Activated T-cell treated with anti-CD3 and anti-CD28 coated beads, Interleukin-2, amount 50 U/mL, for 24 hours (primary cell): Measurements from ENCODE around the gene NT5C3A.

ENCODE experiments used
- DNase-seq: peaks from one replicate; pipeline ENCODE4 v3.0.0-alpha.2; 2020
- H3K27ac Mint-ChIP-seq: 2 replicates; pipeline ENCODE4 v1.8.0; 2020; ENCODE audit warnings: mild to moderate bottlenecking, mixed read lengths
- H3K27me3 Mint-ChIP-seq: 2 replicates; pipeline ENCODE4 v1.8.0; 2020; ENCODE audit warnings: mixed read lengths
- H3K36me3 Mint-ChIP-seq: 2 replicates; pipeline ENCODE4 v1.8.0; 2020; ENCODE audit warnings: low read depth, mixed read lengths
- H3K4me1 Mint-ChIP-seq: 2 replicates; pipeline ENCODE4 v1.8.0; 2020; ENCODE audit warnings: low read depth, mixed read lengths
- H3K4me3 Mint-ChIP-seq: 2 replicates; pipeline ENCODE4 v1.8.0; 2020; ENCODE audit warnings: mild to moderate bottlenecking, moderate library complexity, mixed read lengths
- H3K9me3 Mint-ChIP-seq: 2 replicates; pipeline ENCODE4 v1.8.0; 2020; ENCODE audit warnings: mixed read lengths

NT5C3A gene

DNA sequence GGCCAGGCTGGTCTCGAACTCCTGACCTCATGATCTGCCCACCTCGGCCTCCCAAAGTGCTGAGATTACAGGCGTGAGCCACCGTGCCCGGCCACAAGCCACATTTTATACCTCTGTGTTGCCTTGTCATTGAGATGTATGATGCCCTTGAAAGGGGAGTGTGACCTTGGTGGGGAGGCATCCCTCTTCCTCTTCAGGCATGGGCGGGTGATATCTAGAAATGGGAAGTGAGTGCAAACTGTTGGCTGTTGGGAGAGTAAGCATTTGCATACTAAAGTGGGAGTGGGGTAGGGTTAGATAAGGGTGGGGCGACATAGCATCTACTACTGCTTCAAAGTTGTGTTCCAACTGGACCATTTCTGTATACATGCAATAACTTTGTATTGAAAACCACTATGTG lies 26.6 kb upstream of the NT5C3A start:
- Mint-ChIP-seq H3K27ac (no peak overlapping the region), H3K36me3 (peaks cover 16% of the 10 kb centered on the region), H3K27me3 (no peaks in the 10 kb centered on the region), H3K4me3 (no peak overlapping the region), H3K9me3 (no peaks in the 10 kb centered on the region), H3K4me1 (no peaks in the 10 kb centered on the region)
- no peak for DNase-seq

DNA sequence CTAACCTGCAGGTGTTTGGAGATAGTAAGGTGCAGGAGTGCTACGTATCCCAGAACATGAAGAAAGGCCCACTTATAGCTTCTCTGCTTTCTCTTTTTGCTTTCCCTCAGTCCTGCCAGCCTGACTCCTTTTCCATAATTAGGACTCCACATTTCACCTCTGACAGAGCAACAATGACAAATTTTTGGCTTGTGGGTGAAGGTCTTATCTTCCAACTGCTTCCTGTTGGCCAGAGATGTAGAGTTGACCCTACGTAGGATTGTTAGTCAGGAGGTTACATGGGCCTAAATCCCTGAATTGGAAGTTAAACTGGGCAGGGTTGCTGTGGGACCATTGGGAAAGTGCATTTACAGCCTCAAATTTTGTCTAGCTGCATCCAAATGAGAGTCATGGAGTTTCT lies 25.3 kb upstream of the NT5C3A start:
- Mint-ChIP-seq H3K27me3 (peaks cover 2% of the 10 kb centered on the region), H3K27ac (no peak overlapping the region), H3K36me3 (peaks cover 3% of the 10 kb centered on the region), H3K4me1 (no peaks in the 10 kb centered on the region), H3K9me3 (no peaks in the 10 kb centered on the region), H3K4me3 (no peak overlapping the region)
- no peak for DNase-seq

DNA sequence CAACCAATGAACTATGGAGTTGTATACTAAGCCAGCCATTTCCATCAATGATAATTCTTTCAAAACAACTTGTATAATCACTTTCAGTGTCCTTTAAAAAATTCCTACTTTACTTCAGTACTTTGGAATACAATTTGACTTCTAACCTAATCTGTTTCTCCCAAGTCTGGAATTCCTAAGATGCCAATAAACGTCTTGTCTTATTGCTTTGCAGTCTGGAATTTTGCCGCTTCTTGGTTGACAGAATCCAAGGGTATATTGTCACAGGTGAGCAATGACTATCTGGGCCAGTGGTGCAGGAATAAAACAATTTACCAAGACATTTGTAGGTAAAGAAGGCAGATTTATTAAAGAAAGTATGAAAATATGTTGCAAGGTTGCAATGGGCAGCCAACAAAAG lies 24.8 kb upstream of the NT5C3A start:
- Mint-ChIP-seq H3K4me1 (no peaks in the 10 kb centered on the region), H3K9me3 (no peaks in the 10 kb centered on the region), H3K4me3 (no peak overlapping the region), H3K27ac (no peak overlapping the region), H3K27me3 (peaks cover 3% of the 10 kb centered on the region), H3K36me3 (no peaks in the 10 kb centered on the region)
- no peak for DNase-seq

DNA sequence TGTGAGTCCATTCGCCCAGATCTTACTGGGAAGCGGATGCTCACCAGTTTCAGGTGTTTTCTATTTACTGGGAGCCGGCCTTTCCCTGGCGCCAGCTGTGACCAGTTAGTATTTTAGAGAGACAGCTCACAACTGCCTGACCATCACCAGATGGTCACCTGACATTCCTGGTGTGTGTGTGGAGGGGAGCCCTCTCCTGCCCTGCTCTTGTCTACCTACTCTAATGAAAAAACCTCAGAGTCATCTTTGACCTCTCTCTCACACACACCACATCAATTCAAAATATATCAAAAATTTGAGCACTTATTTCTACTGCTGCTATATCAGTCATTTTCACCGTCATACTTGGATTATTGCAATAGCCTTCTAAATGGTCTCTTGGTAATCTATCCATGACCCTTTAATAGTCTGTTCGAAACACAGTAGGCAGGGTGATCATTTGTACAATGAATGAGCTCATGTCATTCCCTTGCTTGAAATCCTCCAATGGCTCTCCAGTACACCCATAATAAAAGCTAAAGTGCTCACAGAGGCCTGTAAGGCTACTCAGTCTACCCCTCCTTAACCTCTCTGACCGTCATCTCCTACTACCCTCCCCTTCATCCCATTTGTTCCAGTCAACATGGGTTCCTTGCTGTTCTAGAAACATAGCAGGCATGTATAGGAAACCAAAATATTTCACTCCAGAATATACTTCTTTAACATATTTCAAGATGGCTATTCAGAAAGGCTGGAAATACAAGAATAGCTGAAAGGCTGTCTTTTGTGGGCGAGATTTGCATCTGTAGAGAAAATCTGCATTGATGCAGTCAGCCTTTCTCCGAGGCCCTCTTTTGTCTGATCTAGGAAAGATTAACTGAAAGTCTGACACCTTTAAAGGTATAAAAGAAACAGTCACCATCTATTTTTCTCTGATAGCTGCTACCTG lies 17.5 kb upstream of the NT5C3A start:
- Mint-ChIP-seq H3K27ac (no peak overlapping the region), H3K4me3 (no peak overlapping the region), H3K27me3 (peaks cover 3% of the 10 kb centered on the region), H3K4me1 (peaks cover 17% of the 10 kb centered on the region), H3K36me3 (no peaks in the 10 kb centered on the region), H3K9me3 (no peaks in the 10 kb centered on the region)
- no peak for DNase-seq

DNA sequence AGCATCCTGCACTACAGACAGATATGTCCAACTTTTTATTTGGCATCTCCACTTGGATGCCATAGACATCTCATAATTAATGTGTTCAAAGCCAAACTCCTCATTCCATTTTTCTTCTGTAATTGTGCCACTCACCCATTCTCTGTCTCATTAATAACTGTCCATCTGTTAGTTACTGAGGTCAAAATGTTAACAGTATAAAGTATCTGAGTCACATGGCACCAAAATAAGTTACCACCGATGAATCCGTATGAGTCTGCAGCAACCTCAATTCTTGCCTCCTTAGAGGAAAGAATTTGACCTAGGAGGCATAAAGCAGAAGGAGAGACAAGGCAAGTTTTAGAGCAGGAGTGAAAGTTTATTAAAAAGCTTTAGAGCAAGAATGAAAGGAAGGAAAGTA lies 16.5 kb upstream of the NT5C3A start:
- Mint-ChIP-seq H3K36me3 (no peaks in the 10 kb centered on the region), H3K4me3 (no peak overlapping the region), H3K4me1 (peaks cover 17% of the 10 kb centered on the region), H3K27ac (no peak overlapping the region), H3K9me3 (no peaks in the 10 kb centered on the region), H3K27me3 (peaks cover 6% of the 10 kb centered on the region)
- no peak for DNase-seq

DNA sequence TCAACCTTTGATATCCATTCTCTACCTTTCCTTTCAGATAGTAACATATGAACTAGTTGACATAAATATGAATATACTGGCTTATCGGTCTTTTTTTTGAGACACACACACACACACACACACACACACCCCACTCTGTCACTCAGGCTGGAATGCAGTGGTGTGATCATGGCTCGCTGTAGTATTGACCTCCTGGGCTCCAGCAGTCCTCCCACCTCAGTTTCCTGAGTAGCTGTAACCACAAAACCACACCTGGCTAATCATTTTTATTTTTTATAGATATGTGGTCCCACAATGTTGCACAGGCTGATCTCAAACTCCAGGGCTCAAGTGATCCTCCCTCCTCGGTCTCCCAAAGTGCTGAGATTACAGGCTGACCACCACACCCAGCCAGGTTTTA lies 14.2 kb upstream of the NT5C3A start:
- H3K27me3 Mint-ChIP-seq = peaks cover 9% of the 10 kb centered on the region
- peaks cover 17% of the 10 kb centered on the region for H3K4me1 Mint-ChIP-seq
- H3K9me3 Mint-ChIP-seq = no peaks in the 10 kb centered on the region
- H3K4me3 Mint-ChIP-seq = no peak overlapping the region
- no peaks in the 10 kb centered on the region for H3K36me3 Mint-ChIP-seq
- H3K27ac Mint-ChIP-seq = no peak overlapping the region
- DNase-seq = no peak

DNA sequence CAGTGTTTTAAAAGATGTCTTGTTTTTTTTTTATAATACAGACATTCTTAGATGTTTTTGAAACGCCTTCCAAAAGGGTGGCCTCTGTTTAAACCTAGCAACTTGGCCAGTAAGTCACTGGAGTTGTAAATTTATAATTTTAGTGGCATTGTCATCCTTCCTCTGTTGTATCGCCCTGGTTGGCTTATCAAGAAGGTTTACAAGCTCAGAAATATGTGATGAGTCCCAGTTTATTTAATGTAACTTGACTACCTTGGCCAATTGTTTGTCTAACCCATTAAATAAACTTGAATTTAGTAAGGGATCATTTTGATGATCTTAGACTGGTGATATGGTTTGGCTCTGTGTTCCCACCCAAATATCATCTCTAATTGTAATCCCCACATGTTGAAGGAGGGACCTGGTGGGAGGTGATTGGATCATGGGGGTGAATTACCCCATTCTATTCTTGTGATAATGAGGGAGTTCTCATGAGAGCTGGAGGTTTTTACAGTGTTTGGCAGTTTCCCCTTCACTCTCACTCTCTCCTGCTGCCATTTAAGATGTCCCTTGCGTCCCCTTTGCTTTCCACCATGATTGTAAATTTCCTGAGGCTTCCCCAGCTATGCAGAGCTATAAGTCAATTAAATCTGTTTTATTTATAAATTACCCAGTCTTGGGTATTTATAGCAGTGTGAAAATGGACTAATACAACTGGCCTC lies 13.4 kb upstream of the NT5C3A start:
- DNase-seq = no peak
- H3K9me3 Mint-ChIP-seq = no peaks in the 10 kb centered on the region
- H3K27ac Mint-ChIP-seq = no peak overlapping the region
- peaks cover 17% of the 10 kb centered on the region for H3K4me1 Mint-ChIP-seq
- H3K4me3 Mint-ChIP-seq = no peak overlapping the region
- peaks cover 9% of the 10 kb centered on the region for H3K27me3 Mint-ChIP-seq
- no peaks in the 10 kb centered on the region for H3K36me3 Mint-ChIP-seq

DNA sequence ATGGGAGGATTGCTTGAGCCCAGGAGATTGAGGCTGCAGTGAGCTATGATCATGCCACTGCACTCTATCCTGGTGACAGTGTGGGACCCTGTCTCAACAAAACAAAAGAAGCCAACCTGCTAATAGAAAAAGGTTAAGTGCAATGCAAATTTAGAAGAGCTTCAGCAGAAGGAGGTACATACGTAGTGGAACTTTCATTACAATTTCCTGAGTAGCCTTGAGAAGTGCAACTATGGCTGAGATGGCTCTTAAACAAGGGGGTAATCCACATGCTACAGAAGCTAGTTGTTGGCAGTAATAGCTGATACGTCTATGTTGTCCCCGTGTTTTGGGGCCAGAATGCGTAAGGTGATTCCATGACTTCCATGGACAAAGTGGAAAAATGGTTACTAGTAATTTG lies 10.7 kb upstream of the NT5C3A start:
- no peak overlapping the region for H3K27ac Mint-ChIP-seq
- H3K9me3 Mint-ChIP-seq = peaks cover 9% of the 10 kb centered on the region
- no peak overlapping the region for H3K4me3 Mint-ChIP-seq
- H3K27me3 Mint-ChIP-seq = peaks cover 9% of the 10 kb centered on the region
- peaks cover 17% of the 10 kb centered on the region for H3K4me1 Mint-ChIP-seq
- DNase-seq = no peak
- no peaks in the 10 kb centered on the region for H3K36me3 Mint-ChIP-seq

DNA sequence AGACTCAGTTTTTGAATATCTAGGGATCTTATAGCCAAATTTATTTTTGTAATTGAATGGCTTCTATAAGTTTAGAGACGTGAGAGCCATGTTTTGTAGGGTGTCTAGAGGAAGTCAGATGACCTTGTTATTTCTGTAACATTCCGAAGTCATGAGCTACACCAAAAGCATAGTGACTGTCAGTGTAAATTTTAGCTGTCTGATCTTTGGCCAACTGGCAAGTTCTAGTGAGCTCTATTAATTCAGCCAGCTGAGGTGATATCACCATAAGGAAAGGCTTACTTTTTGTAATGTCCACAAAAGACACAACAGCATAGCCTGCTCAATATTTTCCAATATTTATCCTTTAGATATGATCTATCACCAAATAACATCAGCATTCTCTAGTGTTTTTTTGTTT lies 9.9 kb upstream of the NT5C3A start:
- no peak for DNase-seq
- Mint-ChIP-seq H3K4me3 (no peak overlapping the region), H3K27me3 (peaks cover 9% of the 10 kb centered on the region), H3K27ac (no peak overlapping the region), H3K4me1 (peaks cover 13% of the 10 kb centered on the region), H3K9me3 (peaks cover 9% of the 10 kb centered on the region), H3K36me3 (no peaks in the 10 kb centered on the region)

DNA sequence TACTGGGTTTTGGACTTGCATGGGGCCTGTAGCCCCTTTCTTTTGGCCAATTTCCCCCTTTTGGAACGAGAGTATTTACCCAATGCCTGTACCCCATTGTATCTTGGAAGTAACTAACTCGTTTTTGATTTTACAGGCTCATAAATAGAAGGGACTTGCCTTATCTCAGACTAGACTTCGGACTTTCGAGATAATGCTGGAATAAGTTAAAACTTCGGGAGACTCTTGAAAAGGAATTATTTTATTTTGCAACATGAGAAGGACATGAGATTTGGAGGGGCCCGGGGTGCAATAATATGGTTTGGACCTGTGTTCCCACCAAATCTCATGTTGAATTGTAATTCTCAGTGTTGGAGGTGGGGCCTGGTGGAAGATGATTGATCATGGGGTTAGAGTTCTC lies 8.3 kb upstream of the NT5C3A start:
- peaks cover 20% of the 10 kb centered on the region for H3K9me3 Mint-ChIP-seq
- H3K4me3 Mint-ChIP-seq = no peak overlapping the region
- no peak for DNase-seq
- H3K27ac Mint-ChIP-seq = no peak overlapping the region
- H3K36me3 Mint-ChIP-seq = peaks cover under 1% of the 10 kb centered on the region
- peaks cover 9% of the 10 kb centered on the region for H3K27me3 Mint-ChIP-seq
- no peaks in the 10 kb centered on the region for H3K4me1 Mint-ChIP-seq

DNA sequence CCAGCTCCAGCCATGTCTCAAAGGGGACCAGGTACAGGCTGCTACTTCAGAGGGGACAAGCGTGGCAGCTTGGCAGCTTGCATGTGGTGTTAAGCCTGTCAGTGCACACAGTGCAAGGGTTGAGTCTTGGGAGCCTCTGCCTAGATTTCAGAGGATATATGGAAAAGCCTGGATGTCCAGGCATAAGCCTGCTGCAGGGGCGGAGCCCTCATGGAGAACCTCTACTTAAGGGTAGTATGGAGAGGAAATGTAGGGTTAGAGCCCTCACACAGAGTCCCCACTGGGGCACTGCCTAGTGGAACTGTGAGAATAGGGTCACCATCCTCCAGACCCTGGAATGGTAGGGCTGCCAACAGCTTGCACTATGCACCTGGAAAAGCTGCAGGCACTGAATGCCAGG lies 7.7 kb upstream of the NT5C3A start:
- Mint-ChIP-seq H3K27ac (no peak overlapping the region), H3K4me3 (no peak overlapping the region), H3K36me3 (peaks cover 2% of the 10 kb centered on the region), H3K9me3 (peaks cover 22% of the 10 kb centered on the region), H3K27me3 (peaks cover 9% of the 10 kb centered on the region), H3K4me1 (no peaks in the 10 kb centered on the region)
- DNase-seq = no peak

DNA sequence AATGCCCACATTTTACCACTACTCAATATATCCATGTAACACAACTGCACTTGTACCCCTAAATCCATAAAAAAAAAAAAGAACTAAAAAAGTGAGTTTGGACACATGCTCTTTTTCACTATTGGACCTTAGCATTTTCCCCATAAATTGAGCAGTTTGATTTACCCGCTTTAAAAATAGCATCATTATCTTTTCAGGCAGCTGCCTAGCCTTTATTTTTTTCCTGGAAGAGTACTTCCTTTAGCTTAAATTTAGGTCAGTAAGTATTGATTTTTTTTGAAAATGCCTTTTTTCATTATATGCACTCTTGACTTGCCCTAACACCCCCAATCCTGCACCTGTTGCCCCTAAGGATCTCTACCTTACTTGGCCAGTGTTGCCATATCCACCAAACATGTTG lies 5.3 kb upstream of the NT5C3A start:
- DNase-seq = no peak
- H3K9me3 Mint-ChIP-seq = peaks cover 22% of the 10 kb centered on the region
- H3K27ac Mint-ChIP-seq = no peak overlapping the region
- peaks cover 2% of the 10 kb centered on the region for H3K36me3 Mint-ChIP-seq
- peaks cover 8% of the 10 kb centered on the region for H3K4me1 Mint-ChIP-seq
- H3K4me3 Mint-ChIP-seq = no peak overlapping the region
- H3K27me3 Mint-ChIP-seq = no peaks in the 10 kb centered on the region

DNA sequence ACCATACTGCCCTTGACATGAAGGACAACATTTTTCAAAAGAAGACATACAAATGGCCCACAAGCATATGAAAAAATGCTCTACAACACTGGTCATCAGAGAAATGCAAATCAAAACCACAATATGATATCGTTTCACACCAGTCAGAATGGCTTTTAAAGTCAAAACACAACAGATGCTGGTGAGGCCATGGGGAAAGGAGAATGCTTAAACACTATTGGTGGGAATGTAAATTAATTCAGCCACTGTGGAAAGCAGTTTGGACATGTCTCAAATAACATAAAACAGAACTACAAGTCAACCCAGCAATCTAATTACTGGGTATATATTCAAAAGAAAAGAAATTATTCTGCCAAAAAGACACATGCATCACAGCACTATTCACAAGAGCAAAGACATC lies 4.2 kb upstream of the NT5C3A start:
- Mint-ChIP-seq H3K9me3 (peaks cover 22% of the 10 kb centered on the region), H3K27ac (no peak overlapping the region), H3K27me3 (no peaks in the 10 kb centered on the region), H3K4me1 (peaks cover 8% of the 10 kb centered on the region), H3K36me3 (peaks cover 7% of the 10 kb centered on the region), H3K4me3 (no peak overlapping the region)
- no peak for DNase-seq

DNA sequence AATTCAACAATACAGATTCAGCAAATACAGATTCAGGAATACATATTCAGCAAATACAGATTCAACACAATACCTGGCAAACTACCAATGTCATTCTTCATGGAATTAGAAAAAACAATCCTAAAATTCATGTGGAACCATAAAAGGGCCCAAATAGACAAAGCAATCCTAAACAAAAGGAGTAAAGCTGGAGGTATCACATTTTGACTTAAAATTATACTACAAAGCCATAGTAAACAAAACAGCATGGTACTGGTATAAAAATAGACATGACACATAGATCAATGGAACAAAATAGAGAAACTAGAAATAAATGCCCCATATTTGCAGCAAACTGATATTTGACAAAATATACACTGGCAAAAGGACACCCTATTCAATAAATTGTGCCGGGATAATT lies 3.4 kb upstream of the NT5C3A start:
- Mint-ChIP-seq H3K4me1 (peaks cover 9% of the 10 kb centered on the region), H3K36me3 (peaks cover 10% of the 10 kb centered on the region), H3K9me3 (peaks cover 22% of the 10 kb centered on the region), H3K4me3 (no peak overlapping the region), H3K27me3 (no peaks in the 10 kb centered on the region), H3K27ac (no peak overlapping the region)
- DNase-seq = no peak

DNA sequence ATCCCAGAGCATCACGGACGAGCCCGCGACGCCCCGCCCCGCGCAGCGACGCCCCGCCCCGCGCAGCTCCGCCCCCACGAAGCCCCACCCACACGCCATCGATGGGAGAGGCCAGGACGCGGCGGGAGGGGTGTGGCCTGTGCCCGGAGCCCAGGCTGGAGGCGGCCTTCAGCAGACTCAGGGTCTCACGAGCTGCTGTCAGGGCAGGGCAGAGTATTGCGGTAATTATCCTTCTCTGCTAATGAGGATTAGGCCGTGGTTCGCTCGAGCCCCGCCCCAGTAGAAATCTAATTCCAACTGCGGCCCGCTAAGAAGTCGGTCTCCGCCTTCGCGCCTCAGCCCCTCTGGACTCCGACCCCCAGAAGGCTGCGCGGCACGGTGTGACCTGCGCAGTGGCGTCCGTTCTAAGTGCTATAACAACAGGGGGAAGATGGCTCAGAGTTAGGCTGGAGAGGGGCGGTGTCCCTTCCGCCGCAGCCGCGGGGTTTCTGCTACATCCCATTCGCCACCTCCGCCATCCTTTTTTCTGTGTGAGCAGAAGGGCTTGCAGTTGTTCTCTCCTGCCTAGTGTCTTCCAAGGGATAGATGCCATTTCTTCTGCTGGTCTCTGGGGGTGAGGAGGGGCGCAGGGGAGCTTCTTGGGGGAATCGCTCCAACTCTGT lies 337 bp upstream of the NT5C3A start:
- DNase-seq = peak; percentile 95
- H3K36me3 Mint-ChIP-seq = peaks cover 33% of the 10 kb centered on the region
- no peaks in the 10 kb centered on the region for H3K27me3 Mint-ChIP-seq
- peaks cover 13% of the 10 kb centered on the region for H3K9me3 Mint-ChIP-seq
- H3K27ac Mint-ChIP-seq = peak overlapping the region; percentile 95
- peaks cover 34% of the 10 kb centered on the region for H3K4me1 Mint-ChIP-seq
- peak overlapping the region; percentile 94 for H3K4me3 Mint-ChIP-seq
